HepG2 (cell line): ENCODE measurements around the gene SYNJ2. TPM values are rescaled to one million over a fixed set of nuclear protein-coding genes. Genes with fewer than 3 reads are reported as not detected.

Experiments used
- BRF2 ChIP-seq: sonication (generic); formaldehyde crosslinking; IDR thresholded peaks from 2 replicates; pipeline ENCODE4 v1.8.1; 2022; ENCODE audit warnings: mild to moderate bottlenecking, missing genetic modification reagents
- CSRNP1 ChIP-seq: sonication (generic); formaldehyde crosslinking; IDR thresholded peaks from 2 replicates; pipeline ENCODE4 v1.8.1; 2023; ENCODE audit warnings: mild to moderate bottlenecking, missing genetic modification reagents
- DBP ChIP-seq: sonication (generic); formaldehyde crosslinking; IDR thresholded peaks from 2 replicates; pipeline ENCODE4 v1.4.0; 2020; ENCODE audit warnings: missing genetic modification reagents; ENCODE audit errors: not compliant biosample characterization
- E2F1 ChIP-seq: sonication (generic); formaldehyde crosslinking; IDR thresholded peaks from 2 replicates; pipeline ENCODE4 v1.5.0; 2020; ENCODE audit warnings: missing genetic modification reagents
- HHEX ChIP-seq: IDR thresholded peaks from 2 replicates; pipeline ENCODE4 v1.6.1; 2016; ENCODE audit warnings: control low read depth
- KLF9 ChIP-seq: IDR thresholded peaks from 2 replicates; pipeline ENCODE4 v1.6.1; 2016; ENCODE audit warnings: low read depth
- LCORL ChIP-seq, 2 experiments: fragments of 450-650 bp in 1 of 2; sonication (generic) in 1 of 2; formaldehyde crosslinking in 1 of 2; IDR thresholded peaks; 2 replicates each; pipeline versions ENCODE4 v1.5.0 to v1.6.1; 2017 to 2020; ENCODE audit warnings: antibody characterized with exemption in 1 of 2, missing genetic modification reagents in 1 of 2
- NFE2 ChIP-seq: sonication (generic); formaldehyde crosslinking; IDR thresholded peaks from 2 replicates; pipeline ENCODE4 v1.4.0; 2020; ENCODE audit warnings: missing genetic modification reagents
- NRL ChIP-seq: sonication (generic); formaldehyde crosslinking; IDR thresholded peaks from 2 replicates; pipeline ENCODE4 v1.5.0; 2020; ENCODE audit warnings: missing genetic modification reagents, mild to moderate bottlenecking, moderate library complexity, borderline replicate concordance
- POLR2G ChIP-seq: fragments of 200-400 bp; formaldehyde crosslinking; IDR thresholded peaks from 2 replicates; pipeline ENCODE4 v1.6.1; 2018; ENCODE audit warnings: mild to moderate bottlenecking, low read depth, low read length, moderate library complexity
- SMAD1 ChIP-seq: sonication (generic); formaldehyde crosslinking; IDR thresholded peaks from 2 replicates; pipeline ENCODE4 v1.4.0; 2020; ENCODE audit warnings: missing genetic modification reagents, low read depth, mild to moderate bottlenecking, borderline replicate concordance
- THYN1 ChIP-seq: sonication (generic); formaldehyde crosslinking; IDR thresholded peaks from 2 replicates; pipeline ENCODE4 v1.8.1; 2023; ENCODE audit warnings: low read depth, mild to moderate bottlenecking, moderate library complexity, missing genetic modification reagents, borderline replicate concordance
- TMF1 ChIP-seq: sonication (generic); formaldehyde crosslinking; IDR thresholded peaks from 2 replicates; pipeline ENCODE4 v1.8.1; 2022; ENCODE audit warnings: low read depth, missing genetic modification reagents
- TOE1 ChIP-seq: sonication (generic); formaldehyde crosslinking; IDR thresholded peaks from 2 replicates; pipeline ENCODE4 v1.4.0; 2020; ENCODE audit warnings: mild to moderate bottlenecking, missing genetic modification reagents
- ZBTB42 ChIP-seq: sonication (generic); formaldehyde crosslinking; IDR thresholded peaks from 2 replicates; pipeline ENCODE4 v1.5.0; 2020; ENCODE audit warnings: mild to moderate bottlenecking, missing genetic modification reagents
- ZFP36L2 ChIP-seq: sonication (generic); formaldehyde crosslinking; IDR thresholded peaks from 2 replicates; pipeline ENCODE4 v1.4.0; 2020; ENCODE audit warnings: missing genetic modification reagents
- ZNF549 ChIP-seq: sonication (generic); formaldehyde crosslinking; IDR thresholded peaks from 2 replicates; pipeline ENCODE4 v1.5.0; 2020; ENCODE audit warnings: missing genetic modification reagents
- ZNF556 ChIP-seq: sonication (generic); formaldehyde crosslinking; IDR thresholded peaks from 2 replicates; pipeline ENCODE4 v1.4.0; 2020; ENCODE audit warnings: mild to moderate bottlenecking, missing genetic modification reagents, borderline replicate concordance
- ZNF607 ChIP-seq: sonication (generic); formaldehyde crosslinking; IDR thresholded peaks from 2 replicates; pipeline ENCODE4 v1.5.1; 2020; ENCODE audit warnings: missing genetic modification reagents, mild to moderate bottlenecking, borderline replicate concordance
- ZNF768 ChIP-seq: sonication (generic); formaldehyde crosslinking; IDR thresholded peaks from 2 replicates; pipeline ENCODE4 v1.4.0; 2020; ENCODE audit warnings: missing genetic modification reagents
- ZNF781 ChIP-seq: sonication (generic); formaldehyde crosslinking; IDR thresholded peaks from 2 replicates; pipeline ENCODE4 v1.5.1; 2020; ENCODE audit warnings: borderline replicate concordance, mild to moderate bottlenecking, missing genetic modification reagents; ENCODE audit errors: not compliant biosample characterization
- polyA plus RNA-seq, 8 experiments: library from polyadenylated mRNA; depleted of rRNA in 3 of 8; stranded (reverse) in 7 of 8; unstranded in 1 of 8; fragments of >200 nt; fragmentation: Illumina TruSeq in 4 of 8; extraction: Trizol in 4 of 8; gene quantifications; 2 replicates each; pipeline versions ENCODE4 v1.2.1 to v1.2.3, GENCODE V29; 2011 to 2016; ENCODE audit warnings: low read depth in 4 of 8, missing spikeins in 1 of 8, mixed read lengths in 1 of 8; ENCODE audit not compliant: insufficient read depth in 1 of 8
- total RNA-seq, 5 experiments: library from RNA; depleted of rRNA; stranded (reverse); fragments of >200 nt; fragmentation: Illumina TruSeq; extraction: Trizol; gene quantifications; 2 replicates each; pipeline ENCODE4 v1.2.3, GENCODE V29; 2016; ENCODE audit warnings: low read depth in 1 of 5

The SYNJ2 gene
- total and polyA plus RNA-seq, 2 of the 13 experiments (the other 11 are each of a cell fraction or from before 2014, with no cell fraction given), result 39.1 to 57.6 TPM

- TF ChIP-seq BRF2 (CRISPR knock-in tag), result no peak
- no peak for TF ChIP-seq E2F1 (CRISPR knock-in tag)
- peak; percentile 49; the same call in 1 of the 2 replicates for TF ChIP-seq CSRNP1 (CRISPR knock-in tag)
- no peak for TF ChIP-seq TOE1 (CRISPR knock-in tag)
- TF ChIP-seq ZBTB42, result 0 out of 2 replicates have a peak, but pooled peaks have one; percentile 51
- TF ChIP-seq DBP (CRISPR knock-in tag), result peak; percentile 53
- no peak; the same call in 1 of the 2 replicates for TF ChIP-seq NRL
- no peak for TF ChIP-seq NFE2
- TF ChIP-seq TMF1 (CRISPR knock-in tag), result no peak
- no peak for TF ChIP-seq LCORL (IDR thresholded peaks at IDR 0.05)
- TF ChIP-seq LCORL (CRISPR knock-in tag; IDR thresholded peaks at IDR 0.05), result peak; percentile 89
- peak; percentile 51; the same call in 1 of the 2 replicates for TF ChIP-seq ZNF607 (CRISPR knock-in tag)
- TF ChIP-seq POLR2G, result peak; percentile 67
- no peak for TF ChIP-seq THYN1 (CRISPR knock-in tag)
- peak; percentile 73 for TF ChIP-seq HHEX (CRISPR knock-in tag)
- peak; percentile 35; the same call in 1 of the 2 replicates for TF ChIP-seq ZNF768
- peak; percentile 65 for TF ChIP-seq ZNF781 (CRISPR knock-in tag)
- no peak for TF ChIP-seq KLF9 (CRISPR knock-in tag)
- TF ChIP-seq SMAD1 (CRISPR knock-in tag), result peak; percentile 94; the same call in 1 of the 2 replicates
- peak; percentile 67 for TF ChIP-seq ZNF556 (CRISPR knock-in tag)
- TF ChIP-seq ZNF549 (CRISPR knock-in tag), result no peak
- no peak for TF ChIP-seq ZFP36L2
Observed at GRCh38 chr6:157954150-157955117, 27.2 kb upstream of the SYNJ2 start (continued).
